IMR-90 (cell line): ENCODE data around the gene HOXD9.

Source experiments
- CEBPB ChIP-seq: IDR thresholded peaks from 2 replicates; pipeline ENCODE4 v1.6.1; 2012; ENCODE audit warnings: low read depth, low read length, improper control_type of control experiment
- MAFK ChIP-seq: IDR thresholded peaks from 2 replicates; pipeline ENCODE4 v1.6.1; 2012; ENCODE audit warnings: low read depth, low read length, improper control_type of control experiment
- MAZ ChIP-seq: IDR thresholded peaks from 2 replicates; pipeline ENCODE4 v1.6.1; 2012; ENCODE audit warnings: low read depth, mild to moderate bottlenecking, low read length, improper control_type of control experiment, moderate library complexity, borderline replicate concordance
- POLR2A ChIP-seq: IDR thresholded peaks from 2 replicates; pipeline ENCODE4 v1.6.1; 2012; ENCODE audit warnings: mild to moderate bottlenecking, low read depth, low read length
- RCOR1 ChIP-seq: IDR thresholded peaks from 2 replicates; pipeline ENCODE4 v1.6.1; 2012; ENCODE audit warnings: mild to moderate bottlenecking, low read length, improper control_type of control experiment; ENCODE audit not compliant: insufficient replicate concordance
- RFX5 ChIP-seq: IDR thresholded peaks from 2 replicates; pipeline ENCODE4 v1.8.0; 2012; ENCODE audit warnings: low read depth, mild to moderate bottlenecking, low read length, moderate library complexity
- TF ChIP-seq, protein P1 (sequence below): conservative IDR thresholded peaks from 2 replicates; pipeline ENCODE4 v1.5.1; 2012; ENCODE audit warnings: mild to moderate bottlenecking, low read depth, low read length, improper control_type of control experiment
- TF ChIP-seq, protein P2 (sequence below): fragments of 150-350 bp; IDR thresholded peaks from 2 replicates; pipeline ENCODE4 v1.6.1; 2017; ENCODE audit warnings: mild to moderate bottlenecking, antibody characterized with exemption, low read length, low read depth

DNA sequence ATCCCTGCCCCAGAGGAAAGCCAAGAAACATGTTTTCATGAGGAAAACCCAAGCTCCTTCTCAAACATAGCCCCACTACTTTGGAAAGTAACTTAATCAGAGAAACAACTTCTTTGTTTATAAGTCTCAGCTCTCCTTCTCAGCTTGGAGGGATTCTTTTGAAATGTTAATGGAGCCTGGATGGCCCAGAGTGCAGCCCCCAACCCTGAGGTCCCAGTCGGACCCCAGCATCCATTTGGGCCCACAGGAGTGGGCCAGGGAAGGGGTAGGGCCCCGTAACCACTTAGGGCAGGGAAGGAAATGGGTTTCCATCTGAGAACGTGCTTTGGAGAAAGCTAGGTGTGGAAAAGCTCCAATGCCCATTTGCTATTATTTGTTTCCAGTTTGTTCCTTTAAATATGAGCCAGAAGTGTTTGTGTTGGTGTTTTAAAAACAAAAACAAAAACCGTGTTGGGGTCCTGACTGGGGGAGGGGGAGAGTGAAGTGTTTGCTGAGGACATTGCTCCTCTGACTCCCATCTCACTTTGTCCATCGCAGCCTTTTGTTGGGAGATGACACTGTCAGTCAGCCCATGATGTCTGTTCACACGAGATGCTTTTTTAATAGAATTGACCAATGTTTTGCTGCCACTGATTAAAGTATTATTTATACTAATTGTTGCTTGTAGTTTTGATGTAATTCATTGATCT, 33.0 kb downstream of the HOXD9 start:
- TF ChIP-seq POLR2A: no peak
- TF ChIP-seq, protein P1, sequence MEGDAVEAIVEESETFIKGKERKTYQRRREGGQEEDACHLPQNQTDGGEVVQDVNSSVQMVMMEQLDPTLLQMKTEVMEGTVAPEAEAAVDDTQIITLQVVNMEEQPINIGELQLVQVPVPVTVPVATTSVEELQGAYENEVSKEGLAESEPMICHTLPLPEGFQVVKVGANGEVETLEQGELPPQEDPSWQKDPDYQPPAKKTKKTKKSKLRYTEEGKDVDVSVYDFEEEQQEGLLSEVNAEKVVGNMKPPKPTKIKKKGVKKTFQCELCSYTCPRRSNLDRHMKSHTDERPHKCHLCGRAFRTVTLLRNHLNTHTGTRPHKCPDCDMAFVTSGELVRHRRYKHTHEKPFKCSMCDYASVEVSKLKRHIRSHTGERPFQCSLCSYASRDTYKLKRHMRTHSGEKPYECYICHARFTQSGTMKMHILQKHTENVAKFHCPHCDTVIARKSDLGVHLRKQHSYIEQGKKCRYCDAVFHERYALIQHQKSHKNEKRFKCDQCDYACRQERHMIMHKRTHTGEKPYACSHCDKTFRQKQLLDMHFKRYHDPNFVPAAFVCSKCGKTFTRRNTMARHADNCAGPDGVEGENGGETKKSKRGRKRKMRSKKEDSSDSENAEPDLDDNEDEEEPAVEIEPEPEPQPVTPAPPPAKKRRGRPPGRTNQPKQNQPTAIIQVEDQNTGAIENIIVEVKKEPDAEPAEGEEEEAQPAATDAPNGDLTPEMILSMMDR: no peak
- no peak for TF ChIP-seq MAFK
- TF ChIP-seq RCOR1: no peak
- TF ChIP-seq, protein P2, sequence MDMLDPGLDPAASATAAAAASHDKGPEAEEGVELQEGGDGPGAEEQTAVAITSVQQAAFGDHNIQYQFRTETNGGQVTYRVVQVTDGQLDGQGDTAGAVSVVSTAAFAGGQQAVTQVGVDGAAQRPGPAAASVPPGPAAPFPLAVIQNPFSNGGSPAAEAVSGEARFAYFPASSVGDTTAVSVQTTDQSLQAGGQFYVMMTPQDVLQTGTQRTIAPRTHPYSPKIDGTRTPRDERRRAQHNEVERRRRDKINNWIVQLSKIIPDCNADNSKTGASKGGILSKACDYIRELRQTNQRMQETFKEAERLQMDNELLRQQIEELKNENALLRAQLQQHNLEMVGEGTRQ: no peak
- TF ChIP-seq MAZ: no peak
- TF ChIP-seq RFX5: no peak
- no peak for TF ChIP-seq CEBPB
